K562 (cell line): Measurements from ENCODE around the gene TIPIN. TPM values are rescaled to one million over a fixed set of nuclear protein-coding genes. Genes with fewer than 3 reads are reported as not detected.

ENCODE experiments used
- AFF1 ChIP-seq, 2 experiments: fragments of 450-650 bp; IDR thresholded peaks; 2 replicates each; pipeline ENCODE4 v1.6.1; 2018; ENCODE audit warnings: mild to moderate bottlenecking in 2 of 2, low read depth in 1 of 2; ENCODE audit not compliant: partially characterized antibody in 2 of 2
- C11orf30 ChIP-seq: fragments of 450-650 bp; IDR thresholded peaks from 2 replicates; pipeline ENCODE4 v1.6.1; 2016; ENCODE audit warnings: low read depth, mild to moderate bottlenecking
- FOXM1 ChIP-seq, 2 experiments: fragments of 450-650 bp in 1 of 2; sonication (generic) in 1 of 2; formaldehyde crosslinking in 1 of 2; IDR thresholded peaks; 2 replicates each; pipeline versions ENCODE4 v1.6.1 to v1.9.0; 2017 to 2022; ENCODE audit warnings: low read depth in 2 of 2, mild to moderate bottlenecking in 2 of 2, missing genetic modification reagents in 1 of 2, moderate library complexity in 1 of 2
- HDAC2 ChIP-seq: fragments of 450-650 bp; IDR thresholded peaks from 2 replicates; pipeline ENCODE4 v1.6.1; 2016; ENCODE audit warnings: mild to moderate bottlenecking
- KAT2B ChIP-seq: IDR thresholded peaks from one replicate; pipeline ENCODE4 v1.6.1; 2012; ENCODE audit warnings: low read depth, mild to moderate bottlenecking, control low read depth, inconsistent platforms, low read length, moderate library complexity
- L3MBTL2 ChIP-seq: fragments of 450-650 bp; IDR thresholded peaks from 2 replicates; pipeline ENCODE4 v1.6.1; 2016; ENCODE audit warnings: mild to moderate bottlenecking, moderate library complexity
- MCM7 ChIP-seq, 2 experiments: fragments of 450-650 bp; IDR thresholded peaks; 2 replicates each; pipeline ENCODE4 v1.6.1; 2016 to 2018
- MGA ChIP-seq: fragments of 450-650 bp; IDR thresholded peaks from 2 replicates; pipeline ENCODE4 v1.6.1; 2016; ENCODE audit warnings: mild to moderate bottlenecking, moderate library complexity
- polyA plus RNA-seq, 8 experiments: library from polyadenylated mRNA; depleted of rRNA in 4 of 8; stranded (reverse) in 5 of 8; unstranded in 3 of 8; fragments of >200 nt; fragmentation: Nextera tagmentation in 2 of 8; fragmentation: Illumina TruSeq in 1 of 8; extraction: Ambion mirVana in 2 of 8; extraction: Trizol in 1 of 8; gene quantifications; 2 replicates each; pipeline versions ENCODE4 v1.2.1 to v1.2.3, GENCODE V29; 2011 to 2014; ENCODE audit warnings: inconsistent platforms in 1 of 8, missing spikeins in 1 of 8
- total RNA-seq, 7 experiments: library from RNA; depleted of rRNA in 6 of 7; stranded (reverse); fragments of >200 nt in 6 of 7; fragmentation: Illumina TruSeq in 2 of 7; extraction: Trizol in 2 of 7; gene quantifications; 2 replicates each; pipeline versions ENCODE4 v1.2.1 to v1.2.3, GENCODE V29; 2011 to 2021; ENCODE audit warnings: low replicate concordance in 1 of 7
- TF ChIP-seq, protein P1 (sequence below): sonication (generic); formaldehyde crosslinking; IDR thresholded peaks from 2 replicates; pipeline ENCODE4 v1.9.0; 2022; ENCODE audit warnings: mild to moderate bottlenecking, missing genetic modification reagents

Gene TIPIN
- total and polyA plus RNA-seq, 9 of the 15 experiments (the other 6 are each of a cell fraction or from before 2014, with no cell fraction given), result 22.9 to 61.4 (median 42.0) TPM

DNA sequence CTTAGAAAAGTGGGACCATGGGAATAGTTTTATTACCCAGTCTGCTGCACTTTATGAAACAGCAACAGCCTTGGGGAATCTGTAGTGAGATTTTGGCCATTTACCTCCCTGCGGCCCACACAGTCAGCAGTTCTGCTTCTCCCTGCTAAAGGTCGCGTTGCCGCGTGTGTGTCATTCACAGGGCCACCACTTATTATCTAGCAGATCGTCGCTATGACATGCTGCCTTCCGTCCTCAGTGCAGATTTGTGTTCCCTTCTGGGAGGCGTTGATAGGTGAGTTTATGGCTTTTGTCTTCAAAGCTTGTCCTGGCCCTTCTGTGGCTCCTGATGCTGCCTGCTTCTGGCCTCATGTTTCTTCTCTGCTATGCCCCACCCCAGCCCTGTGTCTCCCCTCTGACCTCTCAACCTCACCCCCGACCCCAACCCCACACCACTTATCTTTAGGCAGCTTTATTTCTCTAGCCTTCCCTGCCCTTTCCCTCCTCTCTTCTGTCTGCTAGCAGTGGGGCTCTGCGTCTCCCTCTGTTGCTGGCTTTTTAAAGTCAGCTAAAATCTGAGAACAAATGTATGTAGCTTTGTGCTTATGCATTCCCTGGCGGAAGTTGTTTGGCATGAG lies 33.1 kb downstream of the TIPIN start (continued):
- TF ChIP-seq, protein P1, sequence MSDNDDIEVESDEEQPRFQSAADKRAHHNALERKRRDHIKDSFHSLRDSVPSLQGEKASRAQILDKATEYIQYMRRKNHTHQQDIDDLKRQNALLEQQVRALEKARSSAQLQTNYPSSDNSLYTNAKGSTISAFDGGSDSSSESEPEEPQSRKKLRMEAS, result peak; percentile 76
- peak; percentile 66; the same call in 1 of the 2 replicates for TF ChIP-seq L3MBTL2
- TF ChIP-seq HDAC2, result peak; percentile 88
- TF ChIP-seq AFF1 (IDR thresholded peaks at IDR 0.05; ENCODE audit: low read depth in 1 of 2, partially characterized antibody in 2 of 2), result no peak
- no peak for TF ChIP-seq MCM7 (IDR thresholded peaks at IDR 0.05)
- peak; percentile 39; the same call in 1 of the 2 replicates for TF ChIP-seq FOXM1 (IDR thresholded peaks at IDR 0.05; ENCODE audit: low read depth)
- no peak for TF ChIP-seq FOXM1 (CRISPR knock-in tag; IDR thresholded peaks at IDR 0.05; ENCODE audit: low read depth)
- peak; percentile 54; the same call in 1 of the 2 replicates for TF ChIP-seq MGA
- TF ChIP-seq KAT2B, result no peak
- peak; percentile 84 for TF ChIP-seq C11orf30
